Measurements from ENCODE around the gene GGACT. TPM values are rescaled to one million over a fixed set of nuclear protein-coding genes. Genes with fewer than 3 reads are reported as not detected.
A peak's percentile ranks its signal among the peaks of the same experiment; 100 is the strongest.

The GGACT gene
- total and polyA plus RNA-seq, 2 donors from 2014 or later: 9.3 to 15.6 TPM

DNA sequence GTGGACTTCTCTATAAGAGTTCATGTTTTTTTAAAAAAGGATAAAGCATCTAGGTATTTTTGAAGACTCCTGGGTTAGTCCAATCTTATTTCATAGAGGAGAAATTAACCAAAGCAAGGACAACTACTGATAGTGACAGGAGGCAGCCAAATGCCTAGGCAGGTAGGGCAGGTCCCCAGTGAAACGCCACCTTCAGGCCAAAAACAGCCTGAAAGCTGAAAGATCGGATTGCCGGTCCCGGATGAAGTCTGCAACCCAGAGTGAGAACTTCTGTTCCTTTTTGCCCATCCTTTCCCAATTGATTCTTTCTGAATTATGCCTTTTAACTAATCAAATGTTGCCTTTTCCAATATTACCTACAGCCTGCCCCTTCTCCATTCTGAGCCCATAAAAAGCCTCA, 6.1 kb upstream of the GGACT start:
- intact Hi-C loops (cut with DNase I): no loop called here
- TF ChIP-seq, protein P1, sequence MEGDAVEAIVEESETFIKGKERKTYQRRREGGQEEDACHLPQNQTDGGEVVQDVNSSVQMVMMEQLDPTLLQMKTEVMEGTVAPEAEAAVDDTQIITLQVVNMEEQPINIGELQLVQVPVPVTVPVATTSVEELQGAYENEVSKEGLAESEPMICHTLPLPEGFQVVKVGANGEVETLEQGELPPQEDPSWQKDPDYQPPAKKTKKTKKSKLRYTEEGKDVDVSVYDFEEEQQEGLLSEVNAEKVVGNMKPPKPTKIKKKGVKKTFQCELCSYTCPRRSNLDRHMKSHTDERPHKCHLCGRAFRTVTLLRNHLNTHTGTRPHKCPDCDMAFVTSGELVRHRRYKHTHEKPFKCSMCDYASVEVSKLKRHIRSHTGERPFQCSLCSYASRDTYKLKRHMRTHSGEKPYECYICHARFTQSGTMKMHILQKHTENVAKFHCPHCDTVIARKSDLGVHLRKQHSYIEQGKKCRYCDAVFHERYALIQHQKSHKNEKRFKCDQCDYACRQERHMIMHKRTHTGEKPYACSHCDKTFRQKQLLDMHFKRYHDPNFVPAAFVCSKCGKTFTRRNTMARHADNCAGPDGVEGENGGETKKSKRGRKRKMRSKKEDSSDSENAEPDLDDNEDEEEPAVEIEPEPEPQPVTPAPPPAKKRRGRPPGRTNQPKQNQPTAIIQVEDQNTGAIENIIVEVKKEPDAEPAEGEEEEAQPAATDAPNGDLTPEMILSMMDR (IDR thresholded peaks at IDR 0.05; ENCODE audit: borderline replicate concordance, extremely low read depth, insufficient read depth): peak; percentile 19
- Histone ChIP-seq H3K36me3 (ENCODE audit: control insufficient read depth in 2 of 3, insufficient read depth in 3 of 3, low read length in 3 of 3) (no peaks in the 10 kb centered on the region), H3K9ac (ENCODE audit: low read length in 3 of 3) (no peak overlapping the region), H3K27me3 (ENCODE audit: control insufficient read depth, insufficient read depth, low read length) (no peaks in the 10 kb centered on the region), H3K4me3 (ENCODE audit: low read length in 3 of 3) (no peak overlapping the region), H3K27ac (ENCODE audit: low read depth in 2 of 2, low read length in 2 of 2) (no peak overlapping the region), H3K4me1 (ENCODE audit: control insufficient read depth in 2 of 3, insufficient read depth in 2 of 3, low read depth in 1 of 3, low read length in 3 of 3) (no peaks in the 10 kb centered on the region), H3K9me3 (ENCODE audit: control insufficient read depth in 2 of 3, insufficient read depth in 1 of 3, low read length in 3 of 3) (no peaks in the 10 kb centered on the region)
- FAIRE-seq (no peak), DNase-seq (no peak)

DNA sequence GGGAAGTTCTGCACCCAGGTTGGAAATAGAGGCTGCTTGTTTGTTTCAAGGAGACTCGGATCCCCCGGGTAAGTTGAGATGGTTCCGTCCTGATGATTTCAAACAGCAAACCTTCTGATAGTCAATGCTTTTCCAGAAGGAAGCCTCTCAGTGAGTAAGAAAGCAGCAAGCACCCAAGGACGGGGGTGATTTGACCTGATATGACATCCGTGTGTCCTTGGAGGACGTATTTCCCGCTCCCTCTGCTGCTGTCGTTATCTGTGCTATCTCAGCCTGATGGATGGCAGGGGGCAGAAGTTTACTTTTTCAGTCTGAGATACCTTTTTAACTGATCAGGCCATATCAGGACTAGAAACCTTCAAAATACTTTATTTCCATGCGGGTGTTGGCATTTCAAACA, 5.7 kb upstream of the GGACT start:
- TF ChIP-seq, protein P1 (IDR thresholded peaks at IDR 0.05; ENCODE audit: borderline replicate concordance, extremely low read depth, insufficient read depth): no peak
- intact Hi-C loops (cut with DNase I): no loop called here
- H3K27me3 ChIP-seq (ENCODE audit: control insufficient read depth, insufficient read depth, low read length): no peaks in the 10 kb centered on the region
- H3K36me3 ChIP-seq (ENCODE audit: control insufficient read depth in 2 of 3, insufficient read depth in 3 of 3, low read length in 3 of 3): no peaks in the 10 kb centered on the region
- H3K9ac ChIP-seq (ENCODE audit: low read length in 3 of 3): no peak overlapping the region
- no peaks in the 10 kb centered on the region for H3K9me3 ChIP-seq (ENCODE audit: control insufficient read depth in 2 of 3, insufficient read depth in 1 of 3, low read length in 3 of 3)
- FAIRE-seq (no peak), DNase-seq (no peak)
- no peaks in the 10 kb centered on the region for H3K4me1 ChIP-seq (ENCODE audit: control insufficient read depth in 2 of 3, insufficient read depth in 2 of 3, low read depth in 1 of 3, low read length in 3 of 3)
- H3K27ac ChIP-seq (ENCODE audit: low read depth in 2 of 2, low read length in 2 of 2): no peak overlapping the region
- no peak overlapping the region for H3K4me3 ChIP-seq (ENCODE audit: low read length in 3 of 3)

DNA sequence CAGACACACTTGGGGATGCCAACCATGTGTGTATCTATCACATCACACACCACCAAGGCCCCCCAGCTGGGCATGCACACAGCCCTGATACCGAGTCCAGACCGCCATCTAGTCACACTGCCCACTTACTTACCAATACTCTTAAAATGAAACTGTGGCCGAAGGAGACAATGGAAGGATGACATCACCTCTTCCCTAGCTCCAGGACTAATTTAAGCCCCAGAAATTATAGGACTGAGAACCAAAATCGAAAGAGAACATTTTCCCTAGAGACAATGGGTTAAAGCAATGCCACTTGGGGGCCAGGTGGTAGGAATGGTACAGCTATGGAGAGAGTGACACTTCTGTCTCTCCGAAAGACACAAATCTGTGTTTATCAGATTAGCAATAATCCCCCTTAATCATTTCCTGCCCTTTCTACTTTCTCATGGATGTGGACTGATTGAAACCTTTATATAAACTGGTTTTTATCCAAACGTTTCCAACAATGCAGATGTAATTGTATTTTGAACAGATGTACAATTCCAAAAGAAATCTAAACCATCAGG, 663 bp upstream of the GGACT start:
- Histone ChIP-seq H3K9ac (ENCODE audit: low read length in 3 of 3) (no peak overlapping the region), H3K4me1 (ENCODE audit: control insufficient read depth in 2 of 3, insufficient read depth in 2 of 3, low read depth in 1 of 3, low read length in 3 of 3) (peaks cover 0 to 3% (median 0%) of the 10 kb centered on the region in 3 donors)
- FAIRE-seq: no peak

More for the DNA sequence above, 663 bp upstream of the GGACT start:
- H3K9me3 ChIP-seq (ENCODE audit: control insufficient read depth in 2 of 3, insufficient read depth in 1 of 3, low read length in 3 of 3): no peaks in the 10 kb centered on the region
- intact Hi-C loops (cut with DNase I): no loop called here
- no peaks in the 10 kb centered on the region for H3K27me3 ChIP-seq (ENCODE audit: control insufficient read depth, insufficient read depth, low read length)
- H3K27ac ChIP-seq (ENCODE audit: low read depth in 2 of 2, low read length in 2 of 2): no peak overlapping the region
- H3K36me3 ChIP-seq (ENCODE audit: control insufficient read depth in 2 of 3, insufficient read depth in 3 of 3, low read length in 3 of 3): no peaks in the 10 kb centered on the region
- H3K4me3 ChIP-seq (ENCODE audit: low read length in 3 of 3): peak overlapping the region in 1 of 3 donors; percentile 36
- no peak for DNase-seq
- TF ChIP-seq, protein P1 (IDR thresholded peaks at IDR 0.05; ENCODE audit: borderline replicate concordance, extremely low read depth, insufficient read depth): no peak
